OCI-LY7 (cell line): ENCODE results near the gene MSLN. TPM values are rescaled to one million over a fixed set of nuclear protein-coding genes. Genes with fewer than 3 reads are reported as not detected.

Experiments used
- BruUV-seq: library from RNA; stranded (reverse); fragments of 400-500 nt; replicated peaks from 2 replicates; lab custom pipeline; 2021; lab: Mats Ljungman, UMichigan
- CTCF ChIA-PET: fragments of 300-600 bp; sonication (Branson Sonifier 250); formaldehyde crosslinking; loops from one replicate; lab custom pipeline; 2022; ENCODE audit warnings: antibody characterized with exemption; ENCODE audit not compliant: unreplicated experiment; lab: Charles Lee
- POLR2A ChIA-PET: fragments of 300-600 bp; sonication (Branson Sonifier 250); formaldehyde crosslinking; loops from one replicate; lab custom pipeline; 2022; ENCODE audit warnings: antibody characterized with exemption; lab: Charles Lee
- DNase-seq: peaks from one replicate; pipeline ENCODE4 v3.0.0-alpha.2; 2015; ENCODE audit warnings: low spot score
- H2AFZ ChIP-seq: fragments of 200-600 bp; sonication (generic), shearing (Covaris generic); 2 replicates; pipeline ENCODE4 v1.6.1; 2014; ENCODE audit warnings: mild to moderate bottlenecking, antibody characterized with exemption, low read length, moderate library complexity
- H3K27ac ChIP-seq: fragments of 200-600 bp; sonication (generic); 2 replicates; pipeline ENCODE4 v1.5.1; 2014; ENCODE audit warnings: mixed run types, low read depth, mild to moderate bottlenecking, moderate library complexity, low read length, inconsistent platforms; ENCODE audit not compliant: poor library complexity, severe bottlenecking
- H3K36me3 ChIP-seq: fragments of 200-600 bp; sonication (generic); 2 replicates; pipeline ENCODE4 v1.6.1; 2014; ENCODE audit warnings: mild to moderate bottlenecking, antibody characterized with exemption, low read length, moderate library complexity, mixed read lengths; ENCODE audit not compliant: insufficient read depth
- H3K4me1 ChIP-seq: fragments of 200-600 bp; sonication (generic); 2 replicates; pipeline ENCODE4 v1.5.1; 2014; ENCODE audit warnings: mild to moderate bottlenecking, low read length; ENCODE audit not compliant: insufficient read depth, poor library complexity, severe bottlenecking
- H3K4me2 ChIP-seq: fragments of 200-600 bp; sonication (generic); 2 replicates; pipeline ENCODE4 v1.6.1; 2014; ENCODE audit warnings: mild to moderate bottlenecking, low read length
- H3K4me3 ChIP-seq: fragments of 200-600 bp; sonication (generic); 2 replicates; pipeline ENCODE4 v1.5.1; 2014; ENCODE audit warnings: mild to moderate bottlenecking, low read depth, low read length; ENCODE audit not compliant: poor library complexity, severe bottlenecking
- H3K79me2 ChIP-seq: fragments of 200-600 bp; sonication (generic); 2 replicates; pipeline ENCODE4 v1.6.1; 2016; ENCODE audit warnings: low read depth, mild to moderate bottlenecking, low read length, moderate library complexity, mixed read lengths; ENCODE audit not compliant: insufficient read depth
- H3K9me2 ChIP-seq: fragments of 200-600 bp; sonication (generic); 2 replicates; pipeline ENCODE4 v1.6.1; 2016; ENCODE audit warnings: mild to moderate bottlenecking, low read length, mixed read lengths; ENCODE audit not compliant: insufficient read depth
- H3K9me3 ChIP-seq: fragments of 200-600 bp; sonication (generic); 2 replicates; pipeline ENCODE4 v1.6.1; 2014; ENCODE audit warnings: mild to moderate bottlenecking, mixed run types, low read length, mixed read lengths
- H4K20me1 ChIP-seq: fragments of 200-600 bp; sonication (generic); 2 replicates; pipeline ENCODE4 v1.6.1; 2014; ENCODE audit warnings: mild to moderate bottlenecking, antibody characterized with exemption, low read length, moderate library complexity, mixed read lengths; ENCODE audit not compliant: insufficient read depth
- CTCF ChIP-seq: fragments of 200-600 bp; sonication (generic); conservative IDR thresholded peaks from 2 replicates; pipeline ENCODE4 v1.5.1; 2014; ENCODE audit warnings: mild to moderate bottlenecking, antibody characterized with exemption, low read length, moderate library complexity, mixed read lengths
- EZH2phosphoT487 ChIP-seq: fragments of 200-600 bp; sonication (generic); IDR thresholded peaks from 2 replicates; pipeline ENCODE4 v1.6.1; 2018; ENCODE audit warnings: low read depth, borderline replicate concordance, mild to moderate bottlenecking, mixed run types, antibody characterized with exemption, low read length, moderate library complexity, mixed read lengths
- intact Hi-C: fragments of 100-400 bp; cut with micrococcal nuclease; formaldehyde crosslinking; loops from one replicate; pipeline ENCODE4 v1.10.0; 2022; ENCODE audit not compliant: unreplicated experiment
- total RNA-seq, 2 experiments: library from RNA; depleted of rRNA in 1 of 2; stranded (reverse); fragments of >200 nt in 1 of 2; shearing (Covaris generic) in 1 of 2; gene quantifications; 2 replicates each; pipeline ENCODE4 v1.2.3, GENCODE V29; 2014 to 2022

Gene MSLN
- total RNA-seq, 2 experiments from 2014 or later, result 0.13 to 0.44 TPM

- TF ChIP-seq CTCF (no peak), EZH2phosphoT487 (no peak)
- peaks cover 20% of the 10 kb centered on the region for H3K36me3 ChIP-seq
- H3K27ac ChIP-seq, result no peak overlapping the region
- H3K4me1 ChIP-seq, result no peaks in the 10 kb centered on the region
- H3K4me3 ChIP-seq, result no peak overlapping the region
- no peak for DNase-seq
- H3K79me2 ChIP-seq, result peaks cover 3% of the 10 kb centered on the region; the same call in 1 of the 2 replicates
- no peaks in the 10 kb centered on the region for H3K9me3 ChIP-seq
- ChIA-PET POLR2A (no interaction called here), CTCF (no interaction called here)
- no peak overlapping the region for H3K4me2 ChIP-seq
- H3K9me2 ChIP-seq, result no peaks in the 10 kb centered on the region
- intact Hi-C loops, result no loop called here
- BruUV-seq, result no TSS peak
- H2AFZ ChIP-seq, result no peak overlapping the region
- H4K20me1 ChIP-seq, result no peaks in the 10 kb centered on the region
These were observed 20.9 kb downstream of the MSLN start for GRCh38 chr16:781346-782010.

- Histone ChIP-seq H3K9me2 (no peaks in the 10 kb centered on the region), H3K79me2 (peaks cover 11% of the 10 kb centered on the region; the same call in 1 of the 2 replicates), H3K4me1 (peaks cover 7% of the 10 kb centered on the region), H3K4me2 (no peak overlapping the region), H3K9me3 (no peaks in the 10 kb centered on the region), H3K4me3 (no peak overlapping the region), H2AFZ (no peak overlapping the region), H3K27ac (no peak overlapping the region), H3K36me3 (peaks cover 26% of the 10 kb centered on the region), H4K20me1 (no peaks in the 10 kb centered on the region)
- DNase-seq, result no peak
- TF ChIP-seq CTCF (no peak), EZH2phosphoT487 (no peak)
- intact Hi-C loops, result no loop called here
- POLR2A ChIA-PET, result no interaction called here
- BruUV-seq, result no TSS peak
- CTCF ChIA-PET, result no interaction called here
These were observed 21.7 kb downstream of the MSLN start for GRCh38 chr16:782258-782657.

- Histone ChIP-seq H3K79me2 (peaks cover 17% of the 10 kb centered on the region; the same call in 1 of the 2 replicates), H3K4me3 (no peak overlapping the region), H3K9me3 (no peaks in the 10 kb centered on the region), H3K9me2 (no peaks in the 10 kb centered on the region), H3K36me3 (peaks cover 28% of the 10 kb centered on the region), H3K27ac (no peak overlapping the region), H3K4me2 (no peak overlapping the region), H2AFZ (no peak overlapping the region), H4K20me1 (0 out of 2 replicates have a peak, but pooled peaks cover 3% of the 10 kb centered on the region), H3K4me1 (peaks cover 9% of the 10 kb centered on the region)
- intact Hi-C loops, result no loop called here
- no TSS peak for BruUV-seq
- no peak for DNase-seq
- TF ChIP-seq EZH2phosphoT487 (no peak), CTCF (no peak)
- CTCF ChIA-PET, result no interaction called here
- POLR2A ChIA-PET, result no interaction called here
These were observed 22.4 kb downstream of the MSLN start for GRCh38 chr16:782766-783403.
